ENCODE data around the gene CRYGB.
"Not testable (repeated sequence)": the region's sequence is repeated elsewhere in the genome, so short reads cannot be mapped to it uniquely, and the experiment has no call there.

The CRYGB gene

GRCh38 chr2:208150094-208150493, 4.1 kb upstream of the CRYGB start:
- no peak for DNase-seq (ENCODE audit: low read depth in 2 of 2)

GRCh38 chr2:208148803-208149202, 2.8 kb upstream of the CRYGB start:
- no peak for DNase-seq (ENCODE audit: low read depth in 2 of 2)

GRCh38 chr2:208147759-208148158, 1.8 kb upstream of the CRYGB start:
- DNase-seq (ENCODE audit: low read depth in 2 of 2) = no peak

GRCh38 chr2:208147008-208147407, 1.1 kb upstream of the CRYGB start:
- no peak for DNase-seq (ENCODE audit: low read depth in 2 of 2)

- no peak for DNase-seq (ENCODE audit: low read depth in 2 of 2)
Measured at GRCh38 chr2:208142925-208143799, 2.8 kb downstream of the CRYGB start.

GRCh38 chr2:208142240-208142924, 3.6 kb downstream of the CRYGB start:
- DNase-seq (ENCODE audit: low read depth in 2 of 2) = peak in 1 of 2 experiments; percentile 4

GRCh38 chr2:208139447-208139846, 6.5 kb downstream of the CRYGB start:
- no peak for DNase-seq (ENCODE audit: low read depth in 2 of 2)

GRCh38 chr2:208138334-208138733, 7.6 kb downstream of the CRYGB start:
- not testable (repeated sequence) for DNase-seq (ENCODE audit: low read depth in 2 of 2)

- DNase-seq (ENCODE audit: low read depth in 2 of 2) = no peak
Measured at GRCh38 chr2:208136716-208137094, 9.3 kb downstream of the CRYGB start.

- DNase-seq (ENCODE audit: low read depth in 2 of 2) = no peak
Measured at GRCh38 chr2:208135794-208136715, 9.9 kb downstream of the CRYGB start.

GRCh38 chr2:208134928-208135586, 10.9 kb downstream of the CRYGB start:
- DNase-seq (ENCODE audit: low read depth in 2 of 2) = no peak

- no peak for DNase-seq (ENCODE audit: low read depth in 2 of 2)
Measured at GRCh38 chr2:208130712-208131110, 15.2 kb downstream of the CRYGB start.

GRCh38 chr2:208129744-208130711, 15.9 kb downstream of the CRYGB start, which contains the start of gene CRYGC:
Gene CRYGC, minus strand, starts transcription at chr2:208129828. Its CDS starts 36 bp downstream, at chr2:208129792.
- DNase-seq (ENCODE audit: low read depth in 2 of 2) = no peak

GRCh38 chr2:208128136-208128535, 17.8 kb downstream of the CRYGB start:
- no peak for DNase-seq (ENCODE audit: low read depth in 2 of 2)

- DNase-seq (ENCODE audit: low read depth in 2 of 2) = no peak
Measured at GRCh38 chr2:208127090-208127489, 18.9 kb downstream of the CRYGB start.

GRCh38 chr2:208125251-208125650, 20.7 kb downstream of the CRYGB start:
- no peak for DNase-seq (ENCODE audit: low read depth in 2 of 2)

- not testable (repeated sequence) for DNase-seq (ENCODE audit: low read depth in 2 of 2)
Measured at GRCh38 chr2:208124013-208124715, 21.8 kb downstream of the CRYGB start, which contains the start of gene CRYGD. Gene CRYGD, minus strand, starts transcription at chr2:208124524. Its CDS starts 51 bp downstream, at chr2:208124473.

- no peak for DNase-seq (ENCODE audit: low read depth in 2 of 2)
Measured at GRCh38 chr2:208122248-208122647, 23.7 kb downstream of the CRYGB start.

- no peak for DNase-seq (ENCODE audit: low read depth in 2 of 2)
Measured at GRCh38 chr2:208118918-208119317, 27.0 kb downstream of the CRYGB start.
